GM19238 (cell line): ENCODE results near the gene TAF8.

Source experiments
- DNase-seq: peaks from one replicate; pipeline ENCODE4 v3.0.0; 2011; ENCODE audit warnings: low spot score; ENCODE audit not compliant: insufficient read length

The TAF8 gene

DNA sequence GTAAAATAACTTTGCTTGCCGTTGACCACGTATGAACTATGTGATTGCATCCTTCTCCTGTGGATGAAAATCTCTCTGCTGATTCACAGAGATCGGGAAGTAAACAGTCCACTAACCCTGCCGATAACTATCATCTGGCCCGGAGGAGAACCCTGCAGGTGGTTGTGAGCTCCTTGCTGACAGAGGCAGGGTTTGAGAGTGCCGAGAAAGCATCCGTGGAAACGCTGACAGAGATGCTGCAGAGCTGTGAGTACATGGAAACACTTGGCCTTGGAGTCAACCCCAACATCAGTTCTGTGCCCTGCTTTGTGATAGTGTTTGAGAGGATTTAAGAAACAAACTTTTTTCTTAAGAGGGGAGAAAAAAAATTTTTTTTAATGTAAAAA lies 937 bp downstream of the TAF8 start:
- no peak for DNase-seq

DNA sequence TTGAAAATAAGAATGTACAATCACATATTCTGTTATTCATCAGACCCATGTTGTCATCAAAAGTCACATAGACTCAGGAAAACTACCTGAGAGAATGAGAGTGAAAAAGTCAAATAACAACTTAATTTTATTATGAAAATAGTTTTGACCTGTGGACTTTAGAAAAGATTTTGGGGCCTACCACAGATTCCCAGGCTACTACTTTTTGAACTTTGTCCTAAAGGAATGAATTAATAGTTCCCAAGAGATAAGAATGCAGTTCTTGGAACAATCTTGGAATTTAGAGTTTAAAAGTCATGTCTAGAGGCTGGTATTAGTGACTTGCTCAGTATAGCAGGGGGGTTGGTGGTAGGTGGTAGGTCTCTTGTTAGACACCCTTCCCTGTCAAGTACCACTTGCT lies 3.3 kb downstream of the TAF8 start:
- DNase-seq = no peak

DNA sequence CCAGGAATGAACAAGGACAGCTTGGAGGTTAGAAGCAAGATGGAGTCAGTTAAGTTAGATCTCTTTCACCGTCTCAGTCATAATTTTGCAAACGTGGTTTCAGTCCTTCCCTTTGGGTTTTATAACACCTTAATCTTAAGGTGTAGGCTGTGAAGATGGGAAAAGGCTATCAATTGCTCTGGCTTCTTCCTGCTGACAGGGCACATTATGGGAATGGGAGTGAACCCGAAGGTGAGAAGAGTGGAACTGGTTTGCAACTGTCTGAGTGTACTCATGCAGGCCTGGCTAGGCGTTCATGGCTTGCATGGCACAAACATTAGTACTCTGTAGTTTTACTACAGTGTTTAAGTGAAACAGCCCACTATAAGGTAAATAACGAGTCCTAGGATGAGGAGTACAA lies 9.4 kb downstream of the TAF8 start:
- no peak for DNase-seq

DNA sequence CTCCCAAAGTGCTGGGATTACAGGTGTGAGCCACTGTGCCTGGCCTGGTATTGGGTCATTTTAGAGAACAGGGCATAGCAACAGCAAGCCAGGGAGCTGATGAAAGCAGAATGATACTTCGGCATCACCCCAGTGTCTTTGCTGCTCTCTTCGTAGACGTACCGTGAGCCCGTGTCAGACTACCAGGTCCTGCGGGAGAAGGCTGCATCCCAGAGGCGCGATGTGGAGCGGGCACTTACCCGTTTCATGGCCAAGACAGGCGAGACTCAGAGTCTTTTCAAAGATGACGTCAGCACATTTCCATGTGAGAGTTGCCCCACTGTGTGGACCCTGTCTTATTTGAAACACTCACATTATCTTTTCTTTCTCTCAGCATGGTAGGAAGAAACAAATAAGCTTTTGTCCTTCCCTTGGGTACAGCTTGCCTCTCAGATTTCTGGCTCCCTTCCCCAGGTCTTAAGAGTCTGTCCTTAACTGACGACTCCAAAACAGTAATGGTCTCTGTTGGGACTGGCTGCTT lies 15.9 kb downstream of the TAF8 start:
- no peak for DNase-seq

DNA sequence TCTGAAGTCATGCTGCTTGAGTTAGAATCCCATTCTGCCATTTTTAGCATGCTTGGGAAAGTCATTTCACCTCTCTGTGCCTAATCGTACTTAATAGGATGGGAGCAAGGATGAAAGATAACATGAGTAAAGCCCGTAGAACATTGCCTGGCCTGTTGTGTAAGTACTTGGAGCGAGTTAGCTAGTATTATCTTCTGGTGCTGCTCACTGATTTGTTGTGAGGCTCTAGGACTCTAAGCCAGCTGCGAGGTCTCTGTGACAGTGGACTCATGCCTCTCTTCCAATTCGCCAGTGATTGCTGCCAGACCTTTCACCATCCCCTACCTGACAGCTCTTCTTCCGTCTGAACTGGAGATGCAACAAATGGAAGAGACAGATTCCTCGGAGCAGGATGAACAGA lies 17.8 kb downstream of the TAF8 start:
- no peak for DNase-seq

DNA sequence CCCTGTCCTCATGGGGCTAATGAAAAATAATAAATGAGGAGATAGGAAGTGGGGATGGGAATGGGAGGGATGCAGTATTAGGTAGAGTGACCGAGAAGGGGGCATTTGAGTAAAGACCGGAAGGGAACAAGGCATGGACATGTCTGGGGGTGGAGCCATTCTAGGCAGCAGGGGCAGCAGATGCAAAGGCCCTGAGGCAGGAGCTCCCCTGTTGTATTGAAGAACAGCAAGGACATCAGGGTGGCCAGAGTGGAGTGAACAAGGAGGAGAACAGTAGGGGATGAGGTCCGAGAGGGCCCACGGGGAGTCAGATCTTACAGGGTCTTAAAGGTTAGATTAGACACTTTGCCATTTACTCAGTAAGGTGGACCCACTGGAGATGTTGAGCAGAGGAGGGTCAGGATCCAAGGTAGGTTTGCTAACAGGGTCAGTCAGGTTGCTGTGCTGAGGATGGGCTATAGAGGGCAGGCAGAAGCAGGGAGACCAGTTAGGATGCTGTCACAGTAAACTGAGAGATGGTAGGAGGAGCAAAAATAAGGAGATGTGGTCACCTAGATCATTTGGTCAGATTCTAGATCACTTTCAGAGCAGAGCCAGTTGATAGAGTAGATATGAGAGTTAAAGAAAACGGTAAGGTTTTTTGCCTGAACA lies 18.7 kb downstream of the TAF8 start:
- DNase-seq = no peak

DNA sequence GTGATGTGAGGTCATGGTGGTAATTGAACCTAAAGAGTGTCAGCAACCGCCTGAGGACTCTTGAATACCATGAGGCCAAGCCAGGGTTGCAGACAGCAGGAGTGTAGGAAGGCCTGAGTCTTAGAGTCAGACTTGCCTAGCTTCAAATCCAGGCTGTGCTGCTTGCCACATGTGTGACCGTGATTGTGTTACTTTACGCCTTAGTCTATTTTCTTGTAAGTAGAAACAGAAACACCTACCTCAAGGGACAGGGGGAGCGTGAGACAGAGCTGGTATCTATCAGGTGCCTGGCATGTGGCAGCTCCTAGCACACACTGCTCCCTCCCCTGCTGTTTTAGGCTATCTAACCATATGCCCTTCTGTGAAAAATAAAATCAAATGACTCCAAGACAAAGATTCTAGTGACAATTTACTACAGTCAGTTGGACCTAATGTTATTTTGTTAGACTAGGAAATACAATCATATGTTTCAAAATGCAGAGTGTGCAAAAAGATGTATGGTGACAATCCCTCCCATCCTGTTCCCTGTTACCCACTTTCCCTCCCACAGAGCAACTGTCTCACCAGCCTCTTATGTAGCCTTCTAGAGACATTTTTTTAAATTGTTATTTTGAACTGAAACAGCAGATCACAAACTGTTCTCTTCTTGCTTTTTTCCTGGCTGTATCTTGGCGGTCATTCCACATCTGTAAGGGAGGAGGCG lies 21.7 kb downstream of the TAF8 start:
- no peak for DNase-seq

DNA sequence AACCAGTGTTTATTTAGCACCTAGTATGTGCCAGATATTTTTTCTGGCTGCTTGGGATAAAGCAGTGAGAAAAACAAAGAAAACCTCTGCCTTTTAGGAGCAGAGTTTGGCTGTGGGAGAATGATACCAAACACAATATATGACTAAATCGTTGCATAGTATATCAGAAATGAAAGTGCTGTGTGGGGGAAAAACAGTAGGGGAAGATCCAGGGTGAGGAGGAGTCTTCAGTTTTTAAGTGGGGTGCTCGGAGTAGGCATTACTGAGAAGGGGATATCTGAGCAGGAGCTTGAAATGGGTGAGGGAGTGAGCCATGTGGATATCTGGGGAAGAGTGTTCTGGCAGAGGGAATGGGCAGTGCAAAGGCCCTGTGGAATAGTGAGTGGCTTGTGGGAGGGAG lies 23.0 kb downstream of the TAF8 start:
- no peak for DNase-seq

DNA sequence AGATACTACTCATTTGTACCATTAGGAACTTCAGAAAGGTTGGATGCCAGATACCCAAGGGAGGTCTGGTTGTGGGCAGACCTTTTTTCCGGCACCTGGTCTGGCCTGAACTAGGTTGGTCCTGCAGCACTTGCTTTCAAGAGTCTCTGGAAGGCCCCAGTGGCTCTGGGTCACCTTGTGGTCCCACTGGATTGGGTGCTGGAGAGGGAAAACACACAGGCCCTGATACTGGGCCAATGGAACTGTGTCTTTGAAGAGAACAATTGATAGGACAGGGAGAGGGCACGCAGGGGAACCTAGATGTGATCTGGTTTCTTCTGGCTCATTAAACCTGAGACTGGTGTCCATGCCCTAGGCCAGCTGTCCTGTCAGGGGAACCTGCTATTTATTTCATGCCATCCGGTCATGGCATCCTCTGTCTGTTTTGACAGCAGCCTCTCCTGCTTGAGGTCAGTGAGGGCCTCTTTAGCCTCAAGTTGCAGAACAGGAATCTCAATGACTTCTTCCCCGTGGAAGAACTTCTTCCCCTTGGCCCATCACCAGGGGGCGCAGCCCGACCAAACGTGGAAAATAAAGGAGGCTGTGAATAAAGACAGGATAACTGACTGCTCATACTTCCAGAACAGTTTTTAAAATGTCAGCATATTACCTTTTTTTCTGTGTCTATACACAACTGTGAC lies 25.0 kb downstream of the TAF8 start:
- DNase-seq = peak; percentile 37

DNA sequence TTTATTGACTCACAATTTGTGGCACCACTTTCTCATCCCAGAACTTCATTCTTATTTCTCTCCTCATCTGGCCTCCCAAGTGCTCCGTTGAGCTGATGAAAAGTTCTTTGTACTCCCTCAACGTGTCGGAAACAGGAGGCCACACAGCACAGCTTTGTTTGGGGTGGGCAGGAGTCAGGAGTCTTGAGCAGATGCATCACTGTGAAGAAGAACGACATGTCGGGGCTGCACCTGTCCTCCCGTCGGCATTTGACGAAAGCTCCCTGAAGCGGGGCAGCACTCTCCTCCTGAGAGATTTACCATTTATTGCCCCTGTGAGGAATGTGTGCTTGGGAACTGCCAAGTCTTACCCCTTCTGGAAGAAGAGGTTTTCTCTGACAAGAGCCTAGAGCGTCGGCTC lies 28.1 kb downstream of the TAF8 start:
- no peak for DNase-seq

DNA sequence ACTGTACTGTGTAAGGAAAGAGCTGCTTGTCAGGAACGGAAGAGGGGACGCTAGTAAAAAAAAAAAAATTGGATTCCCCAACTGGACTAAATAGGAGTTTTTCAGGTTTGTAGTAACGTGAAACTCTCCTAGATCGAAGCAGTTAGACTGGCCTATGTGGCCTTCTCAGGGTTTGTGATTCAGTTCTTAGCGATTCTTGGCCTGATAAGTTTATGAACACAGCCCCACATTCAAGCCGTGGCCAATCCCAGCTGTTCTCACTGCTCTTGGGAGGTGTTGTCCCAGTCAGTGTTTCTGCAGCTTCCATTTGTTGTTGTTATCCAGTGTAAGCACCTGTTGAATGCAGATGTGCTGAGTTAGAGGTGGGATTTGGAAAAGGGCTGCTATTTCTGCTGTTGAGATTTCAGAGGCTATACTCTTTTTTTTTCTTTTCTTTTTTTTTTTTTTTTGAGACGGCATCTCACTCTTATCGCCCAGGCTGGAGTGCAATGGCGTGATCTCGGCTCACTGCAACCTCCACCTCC lies 29.7 kb downstream of the TAF8 start:
- no peak for DNase-seq

DNA sequence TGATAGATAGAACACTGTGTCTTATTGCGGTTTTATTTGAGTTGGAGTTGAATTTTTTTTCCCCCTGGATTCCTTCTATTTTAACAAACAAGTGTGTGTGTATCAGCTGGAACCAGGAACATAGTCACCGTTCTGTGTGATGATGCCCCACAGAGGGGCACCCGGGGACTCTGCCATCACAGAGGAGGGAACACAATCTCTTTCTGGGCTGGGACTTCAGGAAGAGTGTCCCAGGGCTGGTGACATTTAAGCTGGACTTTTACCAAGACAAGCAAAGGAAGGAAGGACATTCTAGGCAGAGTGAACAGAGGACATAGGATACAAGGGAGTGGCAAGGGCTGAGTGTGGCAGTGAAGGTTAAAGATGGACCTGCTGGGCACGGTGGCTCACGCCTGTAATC lies 33.2 kb downstream of the TAF8 start:
- DNase-seq = no peak

DNA sequence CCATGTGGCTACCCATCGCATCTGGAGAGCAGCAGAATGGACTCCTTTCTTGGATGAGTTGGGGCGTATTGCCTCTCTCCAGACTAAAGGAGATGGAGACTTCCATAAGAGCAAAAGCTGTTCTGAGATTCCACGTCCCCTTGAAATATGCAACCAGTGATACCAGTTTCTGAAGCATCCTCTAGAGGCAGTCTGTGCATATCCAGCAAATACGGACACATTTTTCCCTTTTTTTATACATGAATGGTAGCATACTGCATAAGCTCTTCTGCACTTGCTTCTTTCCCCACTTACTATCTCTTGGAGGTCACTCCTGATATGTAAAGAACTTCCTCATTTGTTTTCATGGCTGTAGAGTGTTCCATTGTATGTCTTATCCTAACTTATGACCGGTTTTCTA lies 34.6 kb downstream of the TAF8 start:
- no peak for DNase-seq

DNA sequence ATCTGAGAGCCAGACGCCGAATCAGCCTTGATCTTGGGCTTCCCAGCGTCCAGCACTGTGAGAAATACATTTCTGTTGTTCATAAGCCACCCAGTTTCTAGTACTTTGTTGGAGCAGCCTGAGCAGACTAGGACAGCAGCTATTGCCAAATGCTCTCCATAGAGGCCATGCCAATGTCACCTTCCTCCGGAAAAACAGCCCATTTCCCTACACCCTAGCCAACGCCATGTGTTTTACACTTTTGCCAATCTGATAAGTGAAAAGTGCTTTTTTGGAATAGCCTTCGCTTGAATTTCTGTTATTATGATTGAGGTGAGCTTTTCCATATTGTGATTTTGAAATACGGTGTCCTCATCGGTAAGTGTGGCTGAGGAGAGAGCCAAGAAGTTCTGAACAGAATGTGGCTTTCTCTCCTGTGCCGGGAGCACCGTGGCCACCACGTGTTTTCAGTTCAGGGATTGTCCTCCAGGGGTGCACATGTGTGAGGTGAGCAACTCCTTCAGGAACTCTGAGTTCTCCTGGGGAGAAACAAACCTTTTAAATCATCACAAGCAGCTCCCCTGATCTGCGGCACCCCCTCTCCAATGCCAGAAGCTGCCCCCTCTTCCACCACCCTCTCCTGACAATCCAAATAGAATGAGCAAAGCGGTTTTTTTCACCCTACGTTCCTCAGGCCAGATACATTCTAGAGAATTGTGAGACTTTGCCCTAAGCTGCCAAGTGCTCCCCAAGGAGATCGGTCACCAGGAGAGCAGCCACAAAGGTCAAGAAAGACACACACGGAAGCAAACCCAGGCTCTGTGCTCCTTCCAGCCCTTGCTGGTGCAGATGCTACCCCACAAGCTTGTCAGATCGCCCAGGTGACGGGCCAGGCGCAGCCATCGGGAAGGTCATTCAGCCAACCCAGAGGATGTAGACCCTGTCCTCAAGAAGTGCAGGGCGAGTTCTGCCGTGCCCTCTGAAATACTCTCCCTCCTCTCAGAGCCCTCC lies 36.0 kb downstream of the TAF8 start:
- DNase-seq = no peak

DNA sequence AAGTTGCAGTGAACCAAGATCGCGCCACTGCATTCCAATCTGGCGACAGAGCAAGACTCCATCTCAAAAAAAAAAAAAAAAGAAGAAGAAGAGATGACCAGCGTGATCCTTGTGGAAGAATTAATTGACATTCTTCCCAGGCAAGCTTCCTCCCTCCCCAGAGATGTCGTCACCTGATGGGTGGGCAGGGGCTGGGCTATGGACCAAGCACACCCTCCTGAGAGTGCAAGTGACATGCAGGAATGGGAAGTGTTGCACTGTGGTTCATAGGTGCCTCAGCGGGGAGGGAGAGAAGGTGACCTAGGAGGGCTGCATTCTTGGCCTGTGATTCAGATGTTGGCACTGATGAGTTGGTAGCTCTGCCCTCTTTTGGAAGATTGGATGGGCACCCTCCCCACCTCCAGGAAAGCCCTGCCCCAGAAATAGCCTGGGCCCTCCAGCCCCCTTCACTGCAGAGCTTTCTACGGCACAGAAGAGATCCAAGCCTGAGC lies 37.8 kb downstream of the TAF8 start:
- DNase-seq = no peak

DNA sequence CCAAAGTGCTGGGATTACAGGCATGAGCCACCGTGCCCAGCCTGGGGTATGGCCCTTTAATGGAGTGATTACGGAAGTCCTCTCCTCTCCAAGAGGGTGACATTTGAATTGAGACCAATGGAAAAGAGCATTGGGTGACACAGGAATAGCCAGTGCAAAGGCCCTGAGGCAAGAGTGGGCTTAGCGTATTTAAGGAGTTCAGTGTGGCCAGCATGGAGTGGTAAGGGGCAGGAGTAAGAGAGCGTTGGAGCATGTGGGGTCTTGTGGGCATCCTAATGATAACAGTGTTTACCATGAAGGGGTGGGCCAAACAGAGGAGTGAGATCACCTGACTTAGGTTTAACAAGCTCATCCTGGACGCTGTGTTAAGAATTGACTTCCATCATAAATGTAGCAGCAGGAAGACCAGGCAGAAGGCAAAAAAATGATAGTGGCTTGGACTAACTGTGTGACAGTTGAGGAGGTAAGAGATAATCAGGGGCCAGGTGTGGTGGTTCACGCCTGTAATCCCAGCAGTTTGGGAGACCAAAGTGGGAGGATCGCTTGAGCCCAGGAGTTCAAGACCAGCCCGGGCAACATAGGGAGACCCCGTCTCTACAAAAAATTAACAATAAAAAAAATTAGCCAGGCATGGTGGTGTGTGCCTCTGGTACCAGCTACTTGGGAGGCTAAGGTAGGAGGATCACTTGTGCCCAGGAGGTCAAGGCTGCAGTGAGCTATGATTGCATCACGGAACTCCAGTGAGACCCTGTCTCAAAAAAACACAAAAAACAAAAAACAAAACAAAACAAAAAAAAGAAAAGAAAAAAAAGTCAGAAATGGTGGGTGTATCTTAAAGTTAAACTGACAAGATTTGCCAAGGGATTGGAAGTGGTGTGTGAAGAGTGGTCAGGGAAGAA lies 40.7 kb downstream of the TAF8 start:
- no peak for DNase-seq

DNA sequence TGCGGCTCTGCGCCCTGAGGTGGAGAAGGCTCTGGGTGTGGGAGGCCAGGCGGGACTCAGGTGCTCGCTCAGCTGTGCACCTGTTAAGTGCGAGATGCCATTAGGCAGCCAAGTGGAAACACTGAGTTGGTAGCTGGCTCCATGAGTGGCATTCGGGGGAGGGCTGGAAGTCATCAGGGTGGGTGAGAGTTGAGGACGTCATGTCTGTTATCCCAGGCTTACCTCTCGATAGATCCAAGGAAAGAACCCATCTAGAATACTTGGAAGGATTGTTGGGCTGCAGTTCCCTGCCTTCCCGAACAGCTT lies 41.3 kb downstream of the TAF8 start:
- no peak for DNase-seq

DNA sequence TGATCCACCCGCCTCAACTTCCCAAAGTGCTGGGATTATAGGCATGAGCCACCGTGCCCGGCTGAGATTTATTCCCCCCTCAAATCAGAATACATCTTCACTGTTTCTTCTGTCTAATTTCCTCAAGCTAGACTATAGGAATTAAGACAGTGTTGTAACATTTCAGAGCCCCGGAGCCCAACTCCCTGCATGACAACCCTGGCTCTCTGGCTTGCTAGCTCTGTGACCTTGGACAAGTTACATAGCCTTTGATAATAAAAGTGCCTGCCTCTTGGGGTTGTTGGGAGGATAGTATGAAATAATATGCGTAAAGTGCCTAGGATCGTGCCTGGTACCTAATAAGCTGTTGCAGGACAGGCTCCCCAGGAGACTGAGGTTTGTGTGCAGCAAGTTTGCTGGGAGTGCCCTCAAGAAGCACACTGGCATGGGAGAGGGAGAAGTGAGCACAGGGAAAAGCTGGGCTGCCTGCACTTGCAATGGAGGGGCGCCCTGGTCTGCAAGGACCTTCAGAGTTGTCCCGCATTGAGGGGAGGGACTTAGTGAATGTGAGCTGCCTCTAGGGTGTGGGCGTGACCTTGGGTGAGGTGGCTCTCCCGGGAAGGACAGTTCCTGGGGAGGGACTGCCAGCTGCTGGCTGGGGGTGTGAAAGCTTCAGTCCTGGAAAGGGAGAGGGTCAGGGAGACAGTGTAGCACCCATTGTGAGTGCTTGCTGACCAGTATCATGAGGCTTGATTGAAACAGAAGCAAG lies 43.4 kb downstream of the TAF8 start:
- no peak for DNase-seq

DNA sequence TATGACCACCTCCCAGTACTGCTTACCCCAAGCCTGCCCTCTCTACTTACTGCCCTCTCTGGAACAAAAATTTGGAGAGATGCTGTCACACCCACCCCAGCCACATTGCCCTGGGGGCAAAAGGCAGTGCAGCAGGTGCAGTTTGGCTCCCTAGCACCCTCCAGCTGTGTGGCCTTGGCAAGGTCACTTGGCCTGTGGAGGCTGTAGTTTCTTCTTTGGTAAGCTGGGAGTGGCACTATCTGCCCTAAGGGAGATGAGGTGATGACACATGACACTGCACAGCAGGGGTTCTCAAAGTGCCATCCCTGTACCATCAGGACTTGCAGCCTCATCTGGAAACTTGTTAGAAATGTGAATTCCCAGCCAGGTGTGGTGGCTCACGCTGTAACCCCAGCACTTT lies 44.8 kb downstream of the TAF8 start:
- no peak for DNase-seq
